OCI-LY1 (cell line): Measurements from ENCODE around the gene AURKAIP1.

ENCODE experiments used
- H2AFZ ChIP-seq: fragments of 200-600 bp; sonication (generic), shearing (Covaris generic); 2 replicates; pipeline ENCODE4 v1.6.0; 2014; ENCODE audit warnings: antibody characterized with exemption, mild to moderate bottlenecking, low read length
- H3F3A ChIP-seq: fragments of 200-600 bp; sonication (generic), shearing (Covaris generic); 2 replicates; pipeline ENCODE4 v1.6.0; 2014; ENCODE audit warnings: mild to moderate bottlenecking, antibody characterized with exemption, low read length, moderate library complexity; ENCODE audit not compliant: insufficient read depth
- H3K27ac ChIP-seq: fragments of 200-600 bp; sonication (generic); 2 replicates; pipeline ENCODE4 v1.5.1; 2014; ENCODE audit warnings: low read length, mixed run types, mild to moderate bottlenecking, low read depth; ENCODE audit not compliant: poor library complexity, severe bottlenecking
- H3K27me3 ChIP-seq: fragments of 200-600 bp; sonication (generic); 2 replicates; pipeline ENCODE4 v1.6.0; 2014; ENCODE audit warnings: antibody characterized with exemption, mild to moderate bottlenecking, low read length, moderate library complexity; ENCODE audit not compliant: insufficient read depth
- H3K36me3 ChIP-seq: fragments of 200-600 bp; sonication (generic); 2 replicates; pipeline ENCODE4 v1.6.1; 2014; ENCODE audit warnings: mild to moderate bottlenecking, antibody characterized with exemption, low read length, moderate library complexity, mixed read lengths; ENCODE audit not compliant: insufficient read depth
- H3K4me1 ChIP-seq: fragments of 200-600 bp; sonication (generic); 2 replicates; pipeline ENCODE4 v1.5.1; 2014; ENCODE audit warnings: mild to moderate bottlenecking, low read length, moderate library complexity; ENCODE audit not compliant: insufficient read depth, severe bottlenecking
- H3K4me2 ChIP-seq: fragments of 200-600 bp; sonication (generic), shearing (Covaris generic); 2 replicates; pipeline ENCODE4 v1.6.1; 2014; ENCODE audit warnings: low read length
- H3K4me3 ChIP-seq: fragments of 200-600 bp; sonication (generic); 2 replicates; pipeline ENCODE4 v1.5.1; 2014; ENCODE audit warnings: low read length, low read depth, mild to moderate bottlenecking, mixed read lengths; ENCODE audit not compliant: poor library complexity, severe bottlenecking
- H3K79me2 ChIP-seq: fragments of 200-600 bp; shearing (Covaris generic); 2 replicates; pipeline ENCODE4 v1.6.1; 2016; ENCODE audit warnings: mixed run types, low read length, mixed read lengths; ENCODE audit not compliant: insufficient read depth
- H3K9ac ChIP-seq: fragments of 200-600 bp; sonication (generic), shearing (Covaris generic); 2 replicates; pipeline ENCODE4 v1.6.1; 2014; ENCODE audit warnings: mild to moderate bottlenecking, low read length, mixed read lengths
- H3K9me2 ChIP-seq: fragments of 200-600 bp; sonication (generic), shearing (Covaris generic); 2 replicates; pipeline ENCODE4 v1.6.1; 2014; ENCODE audit warnings: low read depth, mild to moderate bottlenecking, low read length, mixed read lengths
- H3K9me3 ChIP-seq: fragments of 200-600 bp; shearing (Covaris generic); 2 replicates; pipeline ENCODE4 v1.6.1; 2014; ENCODE audit warnings: low read length, mixed read lengths
- H4K20me1 ChIP-seq: fragments of 200-600 bp; sonication (generic), shearing (Covaris generic); 2 replicates; pipeline ENCODE4 v1.6.0; 2016; ENCODE audit warnings: mild to moderate bottlenecking, low read length; ENCODE audit not compliant: insufficient read depth
- CTCF ChIP-seq: fragments of 200-600 bp; sonication (generic), shearing (Covaris generic); IDR thresholded peaks from 2 replicates; pipeline ENCODE4 v1.5.1; 2017; ENCODE audit warnings: mild to moderate bottlenecking, antibody characterized with exemption, low read length, moderate library complexity, mixed read lengths
- EZH2 ChIP-seq: fragments of 200-600 bp; sonication (generic), shearing (Covaris generic); IDR thresholded peaks from 2 replicates; pipeline ENCODE4 v1.8.0; 2017; ENCODE audit warnings: borderline replicate concordance, mixed run types, mild to moderate bottlenecking, antibody characterized with exemption, low read length, moderate library complexity, mixed read lengths

AURKAIP1 gene

GRCh38 chr1:1422465-1423244 lies 47.6 kb upstream of the AURKAIP1 start:
- Histone ChIP-seq H2AFZ (no peak overlapping the region), H3K79me2 (no peaks in the 10 kb centered on the region), H3K4me3 (no peak overlapping the region), H3K36me3 (no peaks in the 10 kb centered on the region), H3K27me3 (0 out of 2 replicates have a peak, but pooled peaks cover 10% of the 10 kb centered on the region), H3K9me2 (no peaks in the 10 kb centered on the region), H3K27ac (no peak overlapping the region), H4K20me1 (no peaks in the 10 kb centered on the region), H3K9me3 (no peaks in the 10 kb centered on the region), H3K4me1 (peaks cover 5% of the 10 kb centered on the region), H3K4me2 (no peak overlapping the region), H3F3A (no peaks in the 10 kb centered on the region), H3K9ac (no peak overlapping the region)
- TF ChIP-seq CTCF (no peak), EZH2 (no peak)

DNA sequence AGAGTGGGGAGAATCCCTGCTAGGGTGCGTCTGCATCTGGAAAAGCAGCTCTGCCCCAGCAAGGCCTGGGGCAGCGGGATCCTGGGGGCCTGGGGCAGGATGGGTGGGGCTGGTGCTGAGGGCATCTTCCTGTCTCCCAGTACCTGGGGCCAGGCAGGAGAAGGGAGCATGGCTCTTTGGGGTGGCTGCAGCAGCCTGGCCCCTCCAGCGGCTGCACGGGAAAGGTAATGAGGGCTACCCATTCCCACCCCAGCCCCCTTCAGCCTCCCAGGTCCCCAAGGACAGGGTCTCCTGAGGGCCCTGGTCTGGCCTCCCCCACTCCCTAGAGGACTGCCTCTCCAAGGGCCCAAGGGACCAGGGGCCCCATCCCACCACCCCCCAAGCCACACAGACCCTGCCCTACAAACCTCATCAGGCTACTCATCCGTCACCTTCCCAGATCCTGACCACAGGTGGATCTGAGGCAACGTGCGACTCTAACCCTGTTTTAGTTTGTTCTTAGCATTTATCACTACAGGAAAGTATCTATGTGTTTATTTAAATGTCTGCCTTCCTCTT lies 47.0 kb upstream of the AURKAIP1 start:
- Histone ChIP-seq H3K9ac (no peak overlapping the region), H3K27ac (no peak overlapping the region), H3K79me2 (no peaks in the 10 kb centered on the region), H3K4me1 (peaks cover 5% of the 10 kb centered on the region), H3K27me3 (0 out of 2 replicates have a peak, but pooled peaks cover 10% of the 10 kb centered on the region), H3F3A (no peaks in the 10 kb centered on the region), H4K20me1 (no peaks in the 10 kb centered on the region), H3K9me2 (no peaks in the 10 kb centered on the region), H2AFZ (no peak overlapping the region), H3K4me3 (no peak overlapping the region), H3K4me2 (no peak overlapping the region), H3K36me3 (no peaks in the 10 kb centered on the region), H3K9me3 (no peaks in the 10 kb centered on the region)
- no peak for TF ChIP-seq EZH2
- TF ChIP-seq CTCF = no peak

DNA sequence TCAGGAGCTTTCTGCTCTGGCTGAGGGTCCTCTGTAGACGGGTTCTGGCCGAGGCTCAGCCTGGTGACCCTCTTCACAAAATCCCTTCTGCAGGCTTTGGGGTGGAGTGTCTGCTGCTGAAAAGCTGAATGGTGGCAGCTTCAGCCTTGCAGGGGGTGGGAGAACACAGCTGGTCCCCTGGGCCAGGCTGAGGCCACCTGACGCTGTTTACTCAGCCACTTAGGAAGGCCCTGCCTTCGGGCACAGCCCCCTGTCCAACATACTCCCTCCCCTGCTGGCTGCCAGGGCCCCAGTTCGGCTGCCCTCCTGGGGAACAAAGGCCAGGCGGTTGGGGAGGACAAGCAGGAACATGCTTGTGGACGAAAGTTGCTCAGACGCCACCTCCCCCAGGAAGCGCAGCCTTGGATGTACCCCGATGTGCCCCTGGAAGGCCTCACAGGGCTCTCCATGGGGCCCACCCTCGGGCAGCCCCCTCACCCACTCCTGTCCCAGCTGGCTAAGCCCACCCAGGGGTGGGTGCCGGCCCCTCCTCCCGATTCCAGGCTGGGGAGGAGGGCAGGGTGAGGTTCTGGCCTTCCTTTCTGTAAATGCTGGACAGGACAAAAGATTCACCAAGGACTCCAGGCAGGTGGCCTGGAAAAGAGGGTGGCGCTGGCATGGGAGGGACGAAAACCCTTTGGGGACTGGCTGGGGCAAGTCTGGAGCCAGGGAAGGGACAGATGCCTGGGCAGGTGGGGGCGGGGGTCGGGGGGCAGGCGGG lies 46.3 kb upstream of the AURKAIP1 start, which contains the start of gene ANKRD65:
TSS of gene ANKRD65 (minus strand) at position 130 of the 760 bp plus-strand sequence. CDS start 271 bp downstream, outside the sequence.
- no peak for TF ChIP-seq EZH2
- Histone ChIP-seq H3K9me3 (no peaks in the 10 kb centered on the region), H3K27ac (no peak within 1 kb of the TSS), H3K4me1 (peaks cover 5% of the 10 kb centered on the region), H3K4me3 (no peak within 1 kb of the TSS), H3K27me3 (0 out of 2 replicates have a peak, but pooled peaks cover 10% of the 10 kb centered on the region), H3K4me2 (no peak within 1 kb of the TSS), H4K20me1 (no peaks in the 10 kb centered on the region), H3K9me2 (no peaks in the 10 kb centered on the region), H2AFZ (no peak within 1 kb of the TSS), H3K9ac (no peak within 1 kb of the TSS), H3K36me3 (no peaks in the 10 kb centered on the region), H3K79me2 (no peaks in the 10 kb centered on the region), H3F3A (no peaks in the 10 kb centered on the region)
